Esophagus squamous epithelium (tissue), 5 donors: ENCODE measurements around the gene IL1B. TPM values are rescaled to one million over a fixed set of nuclear protein-coding genes. Genes with fewer than 3 reads are reported as not detected.

Experiments
- DNase-seq: peaks from one replicate; lab custom pipeline; 2025; lab: John Stamatoyannopoulos, UW
- H3K27ac ChIP-seq, 4 donors: fragments of 200-600 bp; sonication (generic); one replicate each; pipeline ENCODE4 v1.5.1; 2016 to 2019; ENCODE audit warnings: mild to moderate bottlenecking in 1 of 4
- H3K27me3 ChIP-seq, 4 donors: fragments of 200-600 bp; sonication (generic); 1 replicate in 3 of 4; 2 replicates in 1 of 4; pipeline versions ENCODE4 v1.5.1 to v1.6.0; 2017 to 2021; ENCODE audit warnings: antibody characterized with exemption in 1 of 4
- H3K36me3 ChIP-seq, 3 donors: fragments of 200-600 bp; sonication (generic); one replicate each; pipeline ENCODE4 v1.5.1; 2016 to 2019
- H3K4me1 ChIP-seq, 3 donors: fragments of 200-600 bp; sonication (generic); one replicate each; pipeline ENCODE4 v1.5.1; 2017 to 2019
- H3K4me3 ChIP-seq, 4 donors: fragments of 200-600 bp; sonication (generic); 1 replicate in 3 of 4; 2 replicates in 1 of 4; pipeline ENCODE4 v1.5.1; 2016 to 2019; ENCODE audit warnings: mild to moderate bottlenecking in 2 of 4, moderate library complexity in 1 of 4
- H3K9me3 ChIP-seq, 3 donors: fragments of 200-600 bp; sonication (generic); one replicate each; pipeline ENCODE4 v1.5.1; 2016 to 2019
- POLR2A ChIP-seq, 4 donors: fragments of 450-650 bp; IDR thresholded peaks; one replicate each; pipeline ENCODE4 v1.6.1; 2017; ENCODE audit warnings: antibody characterized with exemption in 4 of 4, mild to moderate bottlenecking in 4 of 4, moderate library complexity in 3 of 4
- WGBS, 2 donors: methylation state at CpG; one replicate each; pipeline ENCODE4 v1.1.5; 2018; 5-methylcytosine and 5-hydroxymethylcytosine counted together
- intact Hi-C: fragments of 100-400 bp; cut with DNase I; formaldehyde crosslinking; loops from one replicate; pipeline ENCODE4 v1.15.0; 2022
- total RNA-seq, 4 donors: library from RNA; depleted of rRNA; stranded (reverse); fragments of >200 nt; gene quantifications; one replicate each; pipeline ENCODE4 v1.1.0, GENCODE V29; 2016
- TF ChIP-seq, protein P1 (sequence below), 6 experiments: fragments of 450-650 bp in 4 of 6; fragments of 200-600 bp in 2 of 6; sonication (generic) in 2 of 6; IDR thresholded peaks; one replicate each; pipeline ENCODE4 v1.5.1; 2016 to 2019; ENCODE audit warnings: antibody characterized with exemption in 6 of 6, mild to moderate bottlenecking in 4 of 6, moderate library complexity in 4 of 6
- donor health status: DM: yes; HTN: yes; CAD: no.

IL1B gene
- total RNA-seq, 4 donors from 2014 or later, result 1.3 to 16.5 (median 4.4) TPM

DNA sequence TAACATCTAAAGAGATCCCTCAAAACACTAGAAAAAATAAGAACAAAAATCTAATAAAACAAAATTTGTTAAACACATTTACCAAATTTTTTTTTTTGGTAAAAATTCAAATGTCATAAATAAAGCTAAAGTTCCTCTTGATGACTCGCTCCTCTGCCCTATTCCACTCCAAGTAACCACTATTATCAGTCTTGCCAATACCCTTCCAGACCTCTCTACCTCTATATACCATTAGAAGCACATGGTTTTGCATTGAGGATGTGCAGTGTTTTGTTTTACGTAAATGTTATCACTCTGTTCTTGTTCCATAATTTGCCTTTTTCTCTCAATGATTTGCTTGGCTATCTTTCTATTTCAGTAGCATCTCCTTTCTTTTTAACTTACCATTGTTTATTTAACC is 10.9 kb downstream of the IL1B start:
- Histone ChIP-seq H3K36me3 (no peaks in the 10 kb centered on the region), H3K4me3 (no peak overlapping the region), H3K9me3 (no peaks in the 10 kb centered on the region), H3K4me1 (peaks cover 0 to 4% (median 0%) of the 10 kb centered on the region in 3 donors), H3K27ac (no peak overlapping the region), H3K27me3 (no peaks in the 10 kb centered on the region)
- TF ChIP-seq, protein P1, sequence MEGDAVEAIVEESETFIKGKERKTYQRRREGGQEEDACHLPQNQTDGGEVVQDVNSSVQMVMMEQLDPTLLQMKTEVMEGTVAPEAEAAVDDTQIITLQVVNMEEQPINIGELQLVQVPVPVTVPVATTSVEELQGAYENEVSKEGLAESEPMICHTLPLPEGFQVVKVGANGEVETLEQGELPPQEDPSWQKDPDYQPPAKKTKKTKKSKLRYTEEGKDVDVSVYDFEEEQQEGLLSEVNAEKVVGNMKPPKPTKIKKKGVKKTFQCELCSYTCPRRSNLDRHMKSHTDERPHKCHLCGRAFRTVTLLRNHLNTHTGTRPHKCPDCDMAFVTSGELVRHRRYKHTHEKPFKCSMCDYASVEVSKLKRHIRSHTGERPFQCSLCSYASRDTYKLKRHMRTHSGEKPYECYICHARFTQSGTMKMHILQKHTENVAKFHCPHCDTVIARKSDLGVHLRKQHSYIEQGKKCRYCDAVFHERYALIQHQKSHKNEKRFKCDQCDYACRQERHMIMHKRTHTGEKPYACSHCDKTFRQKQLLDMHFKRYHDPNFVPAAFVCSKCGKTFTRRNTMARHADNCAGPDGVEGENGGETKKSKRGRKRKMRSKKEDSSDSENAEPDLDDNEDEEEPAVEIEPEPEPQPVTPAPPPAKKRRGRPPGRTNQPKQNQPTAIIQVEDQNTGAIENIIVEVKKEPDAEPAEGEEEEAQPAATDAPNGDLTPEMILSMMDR (IDR thresholded peaks at IDR 0.05), result no peak
- TF ChIP-seq POLR2A (IDR thresholded peaks at IDR 0.05), result no peak
- no peak for DNase-seq
- intact Hi-C loops, result no loop called here
- WGBS, 2 donors, result 93 to 100% methylated on average over 2 of the region's 2 CpGs

DNA sequence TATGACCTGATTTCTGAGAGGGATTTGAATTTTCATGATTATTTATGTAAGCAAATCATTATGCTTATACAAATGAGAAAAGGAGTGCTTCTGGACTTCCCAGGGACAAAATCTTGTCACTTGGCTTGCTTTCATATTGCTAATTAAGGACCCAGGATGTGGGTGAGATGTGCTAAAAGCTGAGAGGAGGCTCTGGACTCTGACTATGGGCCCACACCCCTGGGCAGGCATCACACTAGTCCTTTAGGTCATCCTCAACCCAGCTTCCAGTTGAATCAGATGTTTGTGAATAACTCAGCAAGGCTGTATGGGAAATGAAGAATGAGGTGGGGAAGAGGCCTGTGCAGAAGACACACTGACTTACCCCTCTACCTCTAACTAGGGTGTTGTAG is 11.9 kb downstream of the IL1B start:
- peaks cover 0 to 4% (median 0%) of the 10 kb centered on the region in 3 donors for H3K4me1 ChIP-seq
- no peak overlapping the region for H3K4me3 ChIP-seq
- no peaks in the 10 kb centered on the region for H3K36me3 ChIP-seq
- H3K27me3 ChIP-seq, result no peaks in the 10 kb centered on the region
- H3K27ac ChIP-seq, result no peak overlapping the region
- no peaks in the 10 kb centered on the region for H3K9me3 ChIP-seq
- DNase-seq, result no peak
- TF ChIP-seq, protein P1 (IDR thresholded peaks at IDR 0.05), result no peak
- no peak for TF ChIP-seq POLR2A (IDR thresholded peaks at IDR 0.05)
- intact Hi-C loops, result no loop called here

GRCh38 chr2:112821682-112822081 is 14.9 kb downstream of the IL1B start:
- no peak overlapping the region for H3K27ac ChIP-seq
- no peaks in the 10 kb centered on the region for H3K9me3 ChIP-seq
- H3K27me3 ChIP-seq, result no peaks in the 10 kb centered on the region
- no peak for DNase-seq
- peaks cover 0 to 4% (median 0%) of the 10 kb centered on the region in 3 donors for H3K4me1 ChIP-seq
- 60 to 78% methylated on average over 2 to 4 of the region's 4 CpGs for WGBS, 2 donors
- H3K4me3 ChIP-seq, result no peak overlapping the region
- no peaks in the 10 kb centered on the region for H3K36me3 ChIP-seq
- TF ChIP-seq, protein P1 (IDR thresholded peaks at IDR 0.05), result no peak
- no peak for TF ChIP-seq POLR2A (IDR thresholded peaks at IDR 0.05)
- intact Hi-C loops, result no loop called here

- H3K27me3 ChIP-seq, result no peaks in the 10 kb centered on the region
- no peak for DNase-seq
- intact Hi-C loops, result no loop called here
- TF ChIP-seq POLR2A (IDR thresholded peaks at IDR 0.05), result no peak
- TF ChIP-seq, protein P1 (IDR thresholded peaks at IDR 0.05), result no peak
- H3K36me3 ChIP-seq, result no peaks in the 10 kb centered on the region
- no peaks in the 10 kb centered on the region for H3K9me3 ChIP-seq
- no peak overlapping the region for H3K4me3 ChIP-seq
- H3K27ac ChIP-seq, result no peak overlapping the region
- peaks cover 0 to 4% (median 0%) of the 10 kb centered on the region in 3 donors for H3K4me1 ChIP-seq
- WGBS, 2 donors, result 77 to 82% methylated on average over 5 of the region's 5 CpGs
These were observed 15.4 kb downstream of the IL1B start for GRCh38 chr2:112821142-112821541.

DNA sequence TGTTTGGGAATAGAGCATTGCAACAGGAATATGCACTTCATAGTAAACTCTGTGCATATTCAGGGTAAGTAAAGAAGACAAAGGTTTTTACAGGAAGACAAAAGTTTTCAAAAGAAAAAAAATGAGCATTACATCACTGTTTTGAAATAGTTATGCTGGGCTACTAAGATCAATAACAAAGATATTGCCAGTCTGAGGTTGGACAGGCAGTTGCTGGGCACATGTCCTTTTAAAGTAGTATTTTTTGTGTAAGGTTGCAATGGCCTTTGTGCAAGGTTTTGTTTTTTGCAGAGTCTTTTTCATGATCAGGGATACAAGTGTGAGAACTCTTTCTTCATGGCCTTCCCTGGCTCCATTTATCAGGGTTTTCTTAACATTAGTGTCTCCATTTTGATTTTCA is 16.2 kb downstream of the IL1B start:
- no peaks in the 10 kb centered on the region for H3K9me3 ChIP-seq
- no peak overlapping the region for H3K4me3 ChIP-seq
- H3K36me3 ChIP-seq, result no peaks in the 10 kb centered on the region
- intact Hi-C loops, result no loop called here
- no peak overlapping the region for H3K27ac ChIP-seq
- no peaks in the 10 kb centered on the region for H3K27me3 ChIP-seq
- no peak for TF ChIP-seq POLR2A (IDR thresholded peaks at IDR 0.05)
- TF ChIP-seq, protein P1 (IDR thresholded peaks at IDR 0.05), result no peak
- peaks cover 0 to 4% (median 0%) of the 10 kb centered on the region in 3 donors for H3K4me1 ChIP-seq
- no peak for DNase-seq
